GM12864 (cell line): Measurements from ENCODE around the gene ARHGAP24.

Experiments used
- DNase-seq: peaks from one replicate; pipeline ENCODE4 v3.0.0-alpha.2; 2011; ENCODE audit warnings: low read depth
- H3K4me3 ChIP-seq: 2 replicates; pipeline ENCODE4 v1.5.1; 2011; ENCODE audit warnings: mild to moderate bottlenecking, low read depth, low read length, control low read depth
- TF ChIP-seq, protein P1 (sequence below): IDR thresholded peaks from 2 replicates; pipeline ENCODE4 v1.5.1; 2011; ENCODE audit warnings: low read depth, mild to moderate bottlenecking, moderate library complexity, low read length, control low read depth, inconsistent platforms; ENCODE audit errors: missing control alignments

The ARHGAP24 gene

DNA sequence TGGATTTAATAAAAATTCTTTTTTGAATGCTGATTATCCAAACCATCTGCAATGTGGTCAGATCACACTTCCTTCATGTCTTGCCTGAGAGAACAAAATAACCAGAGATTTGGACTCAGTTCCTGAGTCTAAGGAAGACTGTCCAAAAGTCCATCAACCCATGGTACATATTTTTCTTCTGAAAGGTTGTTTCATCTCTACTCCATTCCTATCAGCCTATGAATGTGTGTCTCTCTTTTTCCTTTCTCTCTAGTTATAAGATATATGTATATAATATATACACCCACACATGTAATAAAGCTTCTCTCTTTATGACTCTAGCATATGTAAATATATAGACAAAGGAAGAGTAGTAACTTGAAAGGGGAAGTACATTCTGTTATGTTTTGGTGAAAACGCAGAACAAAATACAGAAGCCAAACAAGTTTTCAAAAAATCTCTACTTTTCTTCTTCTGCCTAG, 226.9 kb downstream of the ARHGAP24 start:
- peak; percentile 68 for DNase-seq
- TF ChIP-seq, protein P1, sequence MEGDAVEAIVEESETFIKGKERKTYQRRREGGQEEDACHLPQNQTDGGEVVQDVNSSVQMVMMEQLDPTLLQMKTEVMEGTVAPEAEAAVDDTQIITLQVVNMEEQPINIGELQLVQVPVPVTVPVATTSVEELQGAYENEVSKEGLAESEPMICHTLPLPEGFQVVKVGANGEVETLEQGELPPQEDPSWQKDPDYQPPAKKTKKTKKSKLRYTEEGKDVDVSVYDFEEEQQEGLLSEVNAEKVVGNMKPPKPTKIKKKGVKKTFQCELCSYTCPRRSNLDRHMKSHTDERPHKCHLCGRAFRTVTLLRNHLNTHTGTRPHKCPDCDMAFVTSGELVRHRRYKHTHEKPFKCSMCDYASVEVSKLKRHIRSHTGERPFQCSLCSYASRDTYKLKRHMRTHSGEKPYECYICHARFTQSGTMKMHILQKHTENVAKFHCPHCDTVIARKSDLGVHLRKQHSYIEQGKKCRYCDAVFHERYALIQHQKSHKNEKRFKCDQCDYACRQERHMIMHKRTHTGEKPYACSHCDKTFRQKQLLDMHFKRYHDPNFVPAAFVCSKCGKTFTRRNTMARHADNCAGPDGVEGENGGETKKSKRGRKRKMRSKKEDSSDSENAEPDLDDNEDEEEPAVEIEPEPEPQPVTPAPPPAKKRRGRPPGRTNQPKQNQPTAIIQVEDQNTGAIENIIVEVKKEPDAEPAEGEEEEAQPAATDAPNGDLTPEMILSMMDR = no peak
- no peak overlapping the region for H3K4me3 ChIP-seq

DNA sequence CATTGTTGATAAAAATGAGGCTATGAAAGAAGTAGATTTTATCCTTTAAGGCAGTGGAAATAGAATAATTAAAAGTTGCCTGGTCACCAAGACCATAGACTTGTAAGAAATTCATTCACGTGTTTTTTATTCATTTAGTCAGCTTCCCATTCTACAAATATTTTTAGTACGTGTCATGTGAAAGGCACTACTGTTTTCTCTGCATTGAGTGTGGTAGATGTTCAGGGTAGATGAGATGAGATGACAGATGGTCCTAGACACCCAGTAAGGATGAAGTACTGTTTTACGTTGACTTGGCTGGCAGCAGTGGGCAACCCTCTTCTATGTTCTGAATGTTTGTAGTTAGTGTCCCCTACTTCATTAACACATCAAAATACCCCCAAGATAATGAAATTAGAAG, 228.1 kb downstream of the ARHGAP24 start:
- H3K4me3 ChIP-seq = no peak overlapping the region
- no peak for DNase-seq
- TF ChIP-seq, protein P1 = no peak

DNA sequence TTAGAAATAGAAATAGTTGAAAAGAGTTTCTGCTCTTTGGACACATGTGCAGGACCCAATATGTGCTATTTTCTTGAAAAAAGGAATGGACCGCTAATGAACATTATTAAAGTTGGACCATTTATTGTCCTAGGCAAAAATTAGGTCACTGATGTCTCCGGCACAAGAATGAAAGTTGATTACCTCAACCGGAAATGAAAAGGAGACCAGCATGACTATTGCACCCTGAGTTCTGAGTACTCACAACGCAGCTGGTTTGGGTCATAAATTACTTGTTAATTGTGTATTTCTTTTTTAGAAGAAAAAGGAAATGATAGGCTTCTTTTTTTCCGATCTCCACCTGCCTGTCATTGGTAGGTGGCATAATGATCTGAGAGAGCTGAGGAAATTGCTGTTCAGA, 232.7 kb downstream of the ARHGAP24 start:
- DNase-seq = peak; percentile 27
- TF ChIP-seq, protein P1 = no peak
- H3K4me3 ChIP-seq = no peak overlapping the region

DNA sequence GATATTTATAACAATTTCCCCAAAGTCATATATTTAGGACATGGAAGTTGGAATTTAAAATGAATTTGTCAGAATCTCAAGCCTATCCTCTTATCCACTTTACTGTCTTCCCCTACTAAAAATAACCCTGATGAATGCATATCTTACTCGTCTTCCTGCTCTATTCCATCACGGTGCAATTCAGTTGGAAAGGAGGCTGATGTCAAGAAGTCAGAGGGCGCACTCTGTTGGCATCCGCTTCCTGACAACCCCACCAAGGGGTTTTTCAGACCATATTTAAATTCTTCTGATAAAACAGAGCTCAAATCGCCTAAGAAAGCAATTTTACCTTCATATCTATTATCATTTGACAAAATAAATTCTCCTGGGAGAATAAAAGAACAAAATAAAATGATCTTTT, 233.5 kb downstream of the ARHGAP24 start:
- TF ChIP-seq, protein P1 = no peak
- no peak overlapping the region for H3K4me3 ChIP-seq
- no peak for DNase-seq

DNA sequence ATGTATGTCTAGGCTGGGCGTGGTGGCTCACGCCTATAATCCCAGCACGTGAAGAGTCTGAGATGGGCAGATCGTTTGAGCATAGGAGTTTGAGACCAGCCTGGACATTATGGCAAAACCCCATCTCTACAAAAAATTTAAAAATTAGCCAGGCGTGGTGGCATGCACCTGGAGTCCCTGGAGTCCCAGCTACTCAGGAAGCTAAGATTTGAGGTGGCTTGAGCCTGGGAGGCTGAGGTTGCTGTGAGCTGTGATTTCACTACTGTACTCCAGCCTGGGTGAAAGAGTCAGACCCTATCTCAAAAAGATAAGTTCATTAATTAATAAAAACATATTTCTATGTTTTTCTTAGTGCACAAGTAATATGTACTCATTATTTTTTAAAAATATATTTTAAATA, 238.1 kb downstream of the ARHGAP24 start:
- no peak for DNase-seq
- no peak overlapping the region for H3K4me3 ChIP-seq
- TF ChIP-seq, protein P1 = no peak

DNA sequence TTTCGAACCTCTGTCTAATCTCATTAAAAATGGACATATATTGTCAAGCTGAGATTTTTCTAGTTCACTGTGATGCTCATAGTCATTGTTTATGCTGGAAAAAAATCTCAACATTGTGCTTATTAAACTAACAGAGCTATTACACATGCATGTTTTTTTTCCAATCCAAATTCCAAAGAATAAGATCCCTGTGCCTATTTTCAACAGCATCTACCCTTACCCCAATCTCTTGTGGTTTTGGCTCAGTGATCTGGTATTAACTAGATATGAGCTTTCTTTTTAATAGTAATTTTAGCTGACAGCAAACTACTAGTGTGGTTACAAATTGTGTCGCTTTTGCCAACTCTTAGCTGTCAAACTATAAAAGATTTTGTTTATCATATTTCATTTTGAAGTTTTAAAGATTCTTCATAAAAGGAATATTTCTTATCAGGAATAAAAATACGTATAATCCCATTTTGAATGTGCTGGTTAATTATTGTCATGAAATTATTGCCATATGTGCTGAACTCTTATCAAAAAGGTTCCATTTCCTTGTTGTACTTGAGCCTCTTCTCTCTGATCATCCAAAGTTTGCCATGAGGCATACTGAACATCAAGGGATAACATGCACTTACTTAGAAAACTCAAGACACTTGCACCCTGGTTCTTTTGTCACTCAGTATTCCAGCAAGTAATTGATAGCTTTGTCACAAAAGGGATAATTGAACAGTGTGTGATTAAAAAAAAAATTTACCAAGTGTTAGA, 241.2 kb downstream of the ARHGAP24 start:
- DNase-seq = no peak
- TF ChIP-seq, protein P1 = no peak
- no peak overlapping the region for H3K4me3 ChIP-seq

DNA sequence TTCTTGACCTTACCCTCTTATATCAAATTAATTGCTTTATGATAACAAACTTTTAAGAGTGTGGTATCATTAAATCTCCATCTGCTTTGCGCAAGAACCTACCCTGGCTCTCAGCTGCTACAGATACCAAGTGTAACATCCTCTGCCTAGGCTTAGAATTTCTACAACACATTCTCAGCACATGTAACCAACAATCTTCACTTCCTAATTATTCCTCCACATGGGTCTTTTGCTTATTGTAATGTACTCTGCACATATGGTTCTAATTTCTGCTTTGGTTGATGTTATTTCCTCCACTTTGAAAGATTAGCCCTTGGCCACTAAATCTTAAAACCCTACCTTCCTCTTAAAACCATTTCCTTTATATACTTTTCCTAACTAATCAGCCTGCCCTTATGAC, 242.4 kb downstream of the ARHGAP24 start:
- no peak for DNase-seq

More for the DNA sequence above, 242.4 kb downstream of the ARHGAP24 start:
- no peak overlapping the region for H3K4me3 ChIP-seq
- TF ChIP-seq, protein P1 = no peak
